GM12878 (cell line): ENCODE measurements around the gene DAZAP1. TPM values are rescaled to one million over a fixed set of nuclear protein-coding genes. Genes with fewer than 3 reads are reported as not detected.

Experiments used
- ATF7 ChIP-seq: fragments of 450-650 bp; IDR thresholded peaks from 2 replicates; pipeline ENCODE4 v1.6.1; 2016; ENCODE audit warnings: low read depth, mild to moderate bottlenecking
- BMI1 ChIP-seq: fragments of 450-650 bp; IDR thresholded peaks from 2 replicates; pipeline ENCODE4 v1.6.1; 2016; ENCODE audit warnings: mild to moderate bottlenecking, moderate library complexity, borderline replicate concordance
- E2F4 ChIP-seq: IDR thresholded peaks from 2 replicates; pipeline ENCODE4 v1.6.1; 2012; ENCODE audit warnings: low read depth, low read length, improper control_type of control experiment
- FOS ChIP-seq: IDR thresholded peaks from 3 replicates; pipeline ENCODE4 v1.6.1; 2011; ENCODE audit warnings: borderline replicate concordance; ENCODE audit not compliant: insufficient read length; ENCODE audit errors: extremely low read depth
- HDAC6 ChIP-seq: fragments of 200-600 bp; sonication (generic); IDR thresholded peaks from one replicate; pipeline ENCODE4 v1.8.0; 2017; ENCODE audit warnings: antibody characterized with exemption; ENCODE audit not compliant: unreplicated experiment
- HDGF ChIP-seq: fragments of 450-650 bp; IDR thresholded peaks from 2 replicates; pipeline ENCODE4 v1.6.1; 2016; ENCODE audit warnings: antibody characterized with exemption
- HSF1 ChIP-seq: fragments of 150-350 bp; IDR thresholded peaks from 2 replicates; pipeline ENCODE4 v1.6.1; 2014; ENCODE audit warnings: mild to moderate bottlenecking, low read depth, low read length
- IRF3 ChIP-seq: fragments of 450-650 bp; IDR thresholded peaks from 2 replicates; pipeline ENCODE4 v1.6.1; 2014; ENCODE audit warnings: mild to moderate bottlenecking
- MTA3 ChIP-seq: IDR thresholded peaks from 2 replicates; pipeline ENCODE4 v1.6.1; 2012; ENCODE audit warnings: low read length, inconsistent platforms, borderline replicate concordance
- NRF1 ChIP-seq: conservative IDR thresholded peaks from 2 replicates; pipeline ENCODE4 v1.6.1; 2011; ENCODE audit warnings: mild to moderate bottlenecking, low read depth, low read length, improper control_type of control experiment
- POLR2A ChIP-seq: IDR thresholded peaks from 2 replicates; pipeline ENCODE4 v1.6.1; 2011; ENCODE audit warnings: low read depth, mild to moderate bottlenecking, low read length
- PRDM15 ChIP-seq: fragments of 450-650 bp; formaldehyde crosslinking; IDR thresholded peaks from 2 replicates; pipeline ENCODE4 v1.4.0; 2020; ENCODE audit warnings: mild to moderate bottlenecking, moderate library complexity
- RB1 ChIP-seq: fragments of 450-650 bp; formaldehyde crosslinking; IDR thresholded peaks from 2 replicates; pipeline ENCODE4 v1.6.1; 2017; ENCODE audit warnings: mild to moderate bottlenecking, borderline replicate concordance
- SMAD5 ChIP-seq: IDR thresholded peaks from 2 replicates; pipeline ENCODE4 v1.6.1; 2016; ENCODE audit warnings: antibody characterized with exemption, low read depth
- SMARCA5 ChIP-seq: fragments of 450-650 bp; IDR thresholded peaks from 2 replicates; pipeline ENCODE4 v1.6.1; 2017; ENCODE audit warnings: mild to moderate bottlenecking
- SREBF2 ChIP-seq: IDR thresholded peaks from 2 replicates; pipeline ENCODE4 v1.6.1; 2012; ENCODE audit warnings: mild to moderate bottlenecking, low read length
- STAT1 ChIP-seq: fragments of 450-650 bp; conservative IDR thresholded peaks from 2 replicates; pipeline ENCODE4 v1.6.1; 2014; ENCODE audit warnings: antibody characterized with exemption, mild to moderate bottlenecking
- TCF7 ChIP-seq: IDR thresholded peaks from 2 replicates; pipeline ENCODE4 v1.6.1; 2014; ENCODE audit warnings: antibody characterized with exemption, borderline replicate concordance
- USF2 ChIP-seq: IDR thresholded peaks from 2 replicates; pipeline ENCODE4 v1.6.1; 2011; ENCODE audit warnings: low read depth, low read length, improper control_type of control experiment, borderline replicate concordance
- YY1 ChIP-seq: IDR thresholded peaks from 2 replicates; pipeline ENCODE4 v1.6.1; 2011; ENCODE audit warnings: low read depth, mild to moderate bottlenecking, low read length
- polyA plus RNA-seq, 11 experiments: library from polyadenylated mRNA; depleted of rRNA in 4 of 11; unstranded in 6 of 11; stranded (reverse) in 5 of 11; fragments of >200 nt; fragmentation: Nextera tagmentation in 4 of 11; fragmentation: Illumina TruSeq in 1 of 11; extraction: Ambion mirVana in 4 of 11; extraction: Trizol in 1 of 11; gene quantifications; 1 replicate in 1 of 11; 2 replicates in 10 of 11; pipeline versions ENCODE4 v1.2.1 to v1.2.3, GENCODE V29; 2011 to 2016; ENCODE audit warnings: inconsistent platforms in 2 of 11, missing spikeins in 2 of 11, low read depth in 1 of 11
- total RNA-seq, 4 experiments: library from RNA; depleted of rRNA in 3 of 4; stranded (reverse); fragments of >200 nt in 3 of 4; fragmentation: Illumina TruSeq in 1 of 4; extraction: Trizol in 1 of 4; gene quantifications; 2 replicates each; pipeline versions ENCODE4 v1.2.1 to v1.2.3, GENCODE V29; 2013 to 2021
- TF ChIP-seq, protein P1 (sequence below): fragments of 450-650 bp; IDR thresholded peaks from 2 replicates; pipeline ENCODE4 v1.6.1; 2017; ENCODE audit warnings: mild to moderate bottlenecking

DAZAP1 gene
- total and polyA plus RNA-seq, 10 of the 15 experiments (the other 5 are each of a cell fraction or from before 2014, with no cell fraction given) = 9.9 to 240 (median 92.3) TPM

DNA sequence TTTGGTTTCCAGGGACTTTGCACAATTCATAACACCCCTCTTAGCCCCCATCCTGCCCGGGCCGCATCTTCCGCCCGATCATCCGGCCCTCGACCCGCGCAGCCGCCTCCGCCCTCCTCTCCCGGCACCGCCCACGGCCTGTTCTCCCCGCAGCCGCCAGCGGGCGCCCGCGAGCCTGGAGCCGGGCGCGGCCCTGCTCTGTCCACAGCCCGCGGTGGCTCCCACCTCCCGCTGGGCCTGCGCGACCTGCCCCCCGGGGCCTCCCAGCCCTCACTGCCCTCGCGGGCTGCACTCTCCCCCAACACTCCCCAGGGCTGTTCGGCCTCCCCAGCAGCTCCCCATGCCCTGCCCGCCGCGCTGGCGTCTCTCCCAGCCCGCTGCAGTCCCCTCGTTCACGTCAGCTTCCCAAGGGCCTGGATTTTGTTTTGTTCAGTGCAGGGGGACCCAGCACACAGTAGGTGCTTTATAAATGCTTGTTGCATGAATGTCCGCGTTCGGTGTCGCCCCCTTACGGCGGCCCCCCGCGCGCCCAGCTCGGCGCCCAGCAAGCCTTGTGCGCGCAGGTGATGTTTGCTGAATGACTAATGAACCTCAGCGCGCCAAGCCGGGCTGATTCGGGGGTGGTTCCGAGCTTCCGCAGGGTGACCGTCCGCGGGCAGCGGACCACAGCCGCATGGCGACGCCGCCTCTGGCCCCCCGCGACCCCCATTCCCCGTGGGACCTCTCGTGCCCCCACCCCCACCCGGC, 38.0 kb downstream of the DAZAP1 start (continued):
- TF ChIP-seq YY1 (peak; percentile 58; the same call in 1 of the 2 replicates), POLR2A (no peak; the same call in 1 of the 2 replicates), BMI1 (no peak), MTA3 (no peak), SMARCA5 (peak; percentile 97), HSF1 (no peak), HDGF (no peak), PRDM15 (CRISPR knock-in tag) (no peak), RB1 (peak; percentile 89; the same call in 1 of the 2 replicates), IRF3 (no peak), FOS (no peak), SMAD5 (no peak), STAT1 (no peak), HDAC6 (no peak), SREBF2 (no peak), ATF7 (no peak), TCF7 (no peak), E2F4 (no peak), USF2 (no peak), NRF1 (peak; percentile 23; the same call in 1 of the 2 replicates)
- TF ChIP-seq, protein P1, sequence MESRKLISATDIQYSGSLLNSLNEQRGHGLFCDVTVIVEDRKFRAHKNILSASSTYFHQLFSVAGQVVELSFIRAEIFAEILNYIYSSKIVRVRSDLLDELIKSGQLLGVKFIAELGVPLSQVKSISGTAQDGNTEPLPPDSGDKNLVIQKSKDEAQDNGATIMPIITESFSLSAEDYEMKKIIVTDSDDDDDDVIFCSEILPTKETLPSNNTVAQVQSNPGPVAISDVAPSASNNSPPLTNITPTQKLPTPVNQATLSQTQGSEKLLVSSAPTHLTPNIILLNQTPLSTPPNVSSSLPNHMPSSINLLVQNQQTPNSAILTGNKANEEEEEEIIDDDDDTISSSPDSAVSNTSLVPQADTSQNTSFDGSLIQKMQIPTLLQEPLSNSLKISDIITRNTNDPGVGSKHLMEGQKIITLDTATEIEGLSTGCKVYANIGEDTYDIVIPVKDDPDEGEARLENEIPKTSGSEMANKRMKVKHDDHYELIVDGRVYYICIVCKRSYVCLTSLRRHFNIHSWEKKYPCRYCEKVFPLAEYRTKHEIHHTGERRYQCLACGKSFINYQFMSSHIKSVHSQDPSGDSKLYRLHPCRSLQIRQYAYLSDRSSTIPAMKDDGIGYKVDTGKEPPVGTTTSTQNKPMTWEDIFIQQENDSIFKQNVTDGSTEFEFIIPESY = no peak
